Skin epidermis (tissue), 12 donors: Measurements from ENCODE around the gene DMRT1.
"Not testable (repeated sequence)": the region's sequence is repeated elsewhere in the genome, so short reads cannot be mapped to it uniquely, and the experiment has no call there.

Experiments
- H3K27ac ChIP-seq, 21 experiments: fragments of 200-600 bp; sonication (generic) in 11 of 21; one replicate each; pipeline ENCODE4 v1.5.0; 2020; ENCODE audit warnings: mild to moderate bottlenecking in 3 of 21, inconsistent platforms in 2 of 21, moderate library complexity in 2 of 21
- H3K4me3 ChIP-seq, 7 experiments: fragments of 200-600 bp; sonication (generic) in 2 of 7; one replicate each; pipeline ENCODE4 v1.5.0; 2020; ENCODE audit warnings: inconsistent platforms in 2 of 7, mild to moderate bottlenecking in 2 of 7, moderate library complexity in 1 of 7

DMRT1 gene

DNA sequence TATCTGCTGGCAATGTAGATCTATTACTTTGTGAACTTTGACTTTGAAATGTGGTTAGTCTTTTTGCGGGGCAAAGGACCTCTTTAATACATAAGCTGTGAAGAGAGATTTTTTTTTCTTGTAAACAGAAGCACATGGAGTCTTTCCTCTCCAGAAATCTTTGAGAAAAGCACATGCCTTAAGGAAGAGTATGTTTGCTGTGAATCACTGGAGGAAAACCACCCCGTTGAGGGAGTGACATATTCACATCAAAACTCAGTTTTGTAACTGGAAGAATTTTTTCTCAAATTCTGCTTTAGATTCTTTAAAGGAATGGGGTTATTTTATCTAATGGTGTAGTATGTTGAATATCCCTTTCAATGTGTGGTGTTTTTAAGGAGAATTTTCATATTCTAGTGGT is 138.5 kb downstream of the DMRT1 start:
- Histone ChIP-seq H3K4me3 (no peak overlapping the region), H3K27ac (no peak overlapping the region)

DNA sequence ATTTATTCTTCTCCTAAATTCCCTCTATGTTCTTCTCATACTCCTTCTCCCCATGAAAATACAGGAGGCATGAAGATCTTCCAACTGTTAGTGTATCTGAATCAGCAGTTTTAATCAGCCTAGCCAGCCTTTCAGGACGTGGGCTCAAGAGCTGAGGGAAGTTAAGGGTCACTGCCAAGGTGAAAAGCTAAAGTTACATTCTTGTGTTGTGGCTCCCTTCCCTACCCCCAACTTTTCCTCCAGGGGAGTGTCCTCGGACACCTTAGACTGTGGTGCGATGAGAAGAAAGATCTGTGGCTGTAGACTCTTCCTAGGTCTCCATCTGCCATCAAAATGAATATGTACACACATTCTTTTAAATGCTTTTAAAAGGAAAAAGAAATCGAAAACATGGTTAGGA is 139.1 kb downstream of the DMRT1 start:
- Histone ChIP-seq H3K27ac (no peak overlapping the region), H3K4me3 (no peak overlapping the region)

DNA sequence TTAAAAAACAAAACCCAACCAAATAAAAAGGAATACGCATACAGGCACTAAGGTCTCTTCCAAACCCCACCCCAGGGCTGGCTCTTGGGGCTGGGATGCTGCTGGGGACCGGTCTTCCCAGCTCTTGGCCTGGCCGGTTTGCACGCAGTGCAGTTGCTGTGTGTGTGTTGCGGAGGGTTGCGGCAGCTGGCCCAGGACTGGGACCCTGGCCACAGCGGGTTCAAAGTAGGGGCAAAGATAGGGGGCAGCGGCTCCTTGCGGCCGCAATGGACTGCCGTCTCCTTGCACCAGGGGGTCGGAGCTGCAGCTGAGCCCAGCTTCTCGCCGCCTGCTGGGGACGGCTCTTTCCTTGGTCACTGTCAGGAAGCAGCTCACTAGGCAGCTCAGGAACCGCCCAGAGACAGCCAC is 140.0 kb downstream of the DMRT1 start:
- no peak overlapping the region for H3K4me3 ChIP-seq
- H3K27ac ChIP-seq: no peak overlapping the region

DNA sequence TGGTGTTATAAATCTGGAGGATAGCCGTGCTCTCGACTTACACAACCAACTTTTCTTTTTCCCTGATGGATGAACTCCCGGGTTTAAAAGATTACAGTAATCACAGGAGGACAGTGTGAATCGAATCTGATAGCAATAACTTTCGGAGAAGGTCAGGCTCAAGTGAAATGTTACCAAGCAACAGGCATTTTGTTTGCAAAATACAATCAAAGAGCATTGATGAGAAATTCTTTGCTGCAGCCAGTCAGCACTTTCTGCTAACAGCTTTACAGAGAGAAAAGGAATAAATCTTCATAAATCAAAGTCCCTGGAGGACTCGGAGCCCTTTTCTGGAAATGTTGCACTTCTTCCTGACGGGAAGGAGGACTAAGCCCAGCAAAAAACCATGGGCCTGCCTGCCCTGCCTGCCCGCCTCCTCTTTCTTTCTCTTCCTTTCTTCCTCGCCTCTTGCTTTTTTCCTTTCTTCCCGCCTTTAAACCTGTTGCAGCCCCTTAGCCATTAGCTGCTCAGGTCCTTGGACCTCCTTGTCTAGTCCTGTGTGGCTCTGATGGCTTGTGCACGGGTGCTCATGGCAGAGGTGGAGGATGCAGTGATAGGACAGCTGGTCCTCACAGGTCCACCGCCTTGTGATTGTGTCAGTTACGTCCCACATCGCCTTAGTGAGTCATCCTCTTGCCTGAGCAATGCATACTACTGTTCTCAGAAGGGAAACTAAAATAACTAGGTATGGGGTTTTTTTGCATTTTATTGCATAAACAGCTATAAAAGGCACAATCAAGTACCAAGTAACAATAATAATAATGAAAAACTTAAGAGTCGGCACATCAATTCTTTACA is 141.1 kb downstream of the DMRT1 start:
- Histone ChIP-seq H3K27ac (no peak overlapping the region), H3K4me3 (no peak overlapping the region)

DNA sequence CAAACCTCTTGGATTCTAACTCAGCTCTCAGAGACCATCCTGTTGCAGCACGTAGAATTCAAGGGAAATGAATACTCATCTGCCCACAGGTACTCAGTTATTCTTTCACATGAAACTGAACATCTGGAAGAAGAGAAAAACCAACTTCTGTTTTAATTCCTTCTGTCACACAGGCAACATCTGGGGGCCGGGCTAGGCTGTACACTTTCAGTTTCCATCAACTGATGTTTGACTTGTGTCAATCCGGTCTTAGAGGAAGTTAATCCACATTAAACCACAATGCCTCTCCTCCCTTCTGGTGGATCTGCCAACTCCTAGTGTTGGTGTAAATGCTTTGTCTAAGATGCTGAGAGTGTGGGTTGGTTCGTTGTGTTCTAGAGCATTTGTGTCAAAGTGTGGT is 152.5 kb downstream of the DMRT1 start:
- Histone ChIP-seq H3K4me3 (no peak overlapping the region), H3K27ac (no peak overlapping the region)

DNA sequence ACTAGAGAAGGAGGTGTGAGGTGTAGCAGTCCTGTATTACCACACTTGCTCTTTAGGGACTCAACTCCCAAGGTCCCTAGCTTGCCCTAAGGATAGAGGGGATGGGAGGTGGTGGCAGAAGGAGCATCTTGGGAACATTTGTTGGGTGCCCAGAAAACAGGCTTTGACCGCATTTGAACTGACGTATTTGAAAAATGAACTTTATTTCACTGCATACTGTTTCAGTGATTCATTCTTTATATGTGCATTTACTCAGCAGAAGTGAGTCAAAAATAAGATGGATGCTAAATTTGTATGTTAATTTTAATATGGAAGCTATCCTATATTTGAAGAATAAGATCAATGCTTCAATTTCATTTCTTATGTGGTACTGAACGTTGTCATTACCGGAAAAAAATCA is 153.7 kb downstream of the DMRT1 start:
- H3K4me3 ChIP-seq: no peak overlapping the region
- H3K27ac ChIP-seq: no peak overlapping the region

DNA sequence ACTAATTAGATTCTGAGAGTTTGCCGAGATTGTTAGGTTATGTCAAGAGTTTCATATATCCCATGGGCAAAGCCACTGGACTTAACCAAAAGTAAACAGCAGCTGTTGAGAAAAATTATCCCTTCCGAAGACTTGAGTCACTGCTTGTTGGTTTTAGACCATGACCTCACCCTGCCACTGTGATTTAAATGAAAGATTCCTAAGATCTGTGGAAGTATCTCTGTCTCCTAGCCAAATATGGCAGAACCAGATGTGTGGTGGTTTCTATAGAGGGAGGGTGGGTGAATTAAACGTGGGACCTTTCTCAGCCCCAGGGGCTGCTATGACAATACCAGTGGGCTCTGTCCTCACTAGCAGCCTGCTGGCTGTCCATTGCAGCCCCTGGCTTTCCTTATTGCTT is 154.3 kb downstream of the DMRT1 start:
- Histone ChIP-seq H3K4me3 (no peak overlapping the region), H3K27ac (no peak overlapping the region)

DNA sequence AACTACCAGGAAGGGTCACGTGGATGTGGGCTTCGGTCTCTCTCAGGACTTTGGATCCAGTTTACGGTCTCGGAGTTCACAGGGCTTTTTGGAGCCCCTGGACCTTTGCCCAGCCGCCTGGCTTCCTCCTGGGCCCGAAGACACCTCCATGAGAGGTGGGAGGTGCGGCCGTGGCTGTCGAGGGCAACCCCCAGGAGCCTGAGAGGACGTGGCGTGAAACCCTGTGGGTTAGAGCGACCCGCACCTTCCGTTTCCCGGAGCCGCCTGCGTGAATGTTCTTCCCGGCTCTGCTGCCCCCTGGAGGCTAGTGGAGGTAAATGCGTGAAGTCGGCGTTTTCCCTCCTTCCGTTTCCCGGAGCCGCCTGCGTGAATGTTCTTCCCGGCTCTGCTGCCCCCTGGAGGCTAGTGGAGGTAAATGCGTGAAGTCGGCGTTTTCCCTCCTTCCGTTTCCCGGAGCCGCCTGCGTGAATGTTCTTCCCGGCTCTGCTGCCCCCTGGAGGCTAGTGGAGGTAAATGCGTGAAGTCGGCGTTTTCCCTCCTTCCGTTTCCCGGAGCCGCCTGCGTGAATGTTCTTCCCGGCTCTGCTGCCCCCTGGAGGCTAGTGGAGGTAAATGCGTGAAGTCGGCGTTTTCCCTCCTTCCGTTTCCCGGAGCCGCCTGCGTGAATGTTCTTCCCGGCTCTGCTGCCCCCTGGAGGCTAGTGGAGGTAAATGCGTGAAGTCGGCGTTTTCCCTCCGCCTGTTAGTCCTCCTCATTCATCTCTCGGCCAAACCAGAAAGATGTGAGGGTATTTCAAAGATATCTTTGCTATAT is 157.0 kb downstream of the DMRT1 start:
- not testable (repeated sequence) for H3K4me3 ChIP-seq, H3K27ac ChIP-seq

DNA sequence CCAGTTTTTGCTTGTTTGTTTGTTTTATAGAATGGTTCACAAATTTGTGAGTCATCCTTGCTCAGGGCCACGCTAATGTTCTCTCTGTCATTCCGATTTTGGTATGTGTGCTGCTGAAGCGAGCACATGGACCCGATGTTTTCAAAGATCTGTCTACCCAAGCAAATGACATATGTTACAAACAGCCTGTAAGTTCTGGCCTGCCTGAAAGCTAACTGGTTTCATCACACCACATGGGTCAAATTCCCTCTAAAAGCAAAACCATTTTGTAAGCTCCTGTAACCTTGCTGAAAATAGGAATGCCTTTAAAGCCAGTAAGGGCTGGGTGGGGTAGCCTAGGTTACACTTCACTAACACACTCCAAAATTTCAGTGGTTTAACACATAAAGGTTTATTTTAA is 160.3 kb downstream of the DMRT1 start:
- no peak overlapping the region for H3K4me3 ChIP-seq

DNA sequence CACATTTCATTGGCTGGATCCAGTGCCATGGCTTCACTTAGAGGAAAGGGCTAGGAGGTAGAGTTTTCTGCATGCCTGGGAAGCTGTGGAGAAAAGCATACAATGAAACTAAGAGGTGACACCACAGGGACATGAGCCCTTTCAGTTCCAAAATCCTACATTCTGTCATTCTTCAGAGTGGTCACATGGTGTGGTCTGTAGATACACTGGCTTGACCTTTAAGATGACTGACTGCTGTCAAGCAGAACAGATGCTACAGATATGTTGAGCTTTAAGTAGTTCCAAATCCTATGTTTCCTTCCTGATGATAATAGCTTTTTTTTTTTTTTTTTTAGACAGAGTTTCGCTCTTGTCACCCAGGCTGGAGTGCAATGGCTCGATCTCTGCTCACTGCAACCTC is 161.2 kb downstream of the DMRT1 start:
- H3K27ac ChIP-seq: no peak overlapping the region
- H3K4me3 ChIP-seq: no peak overlapping the region

More for the DNA sequence above, 160.3 kb downstream of the DMRT1 start:
- H3K27ac ChIP-seq: no peak overlapping the region

DNA sequence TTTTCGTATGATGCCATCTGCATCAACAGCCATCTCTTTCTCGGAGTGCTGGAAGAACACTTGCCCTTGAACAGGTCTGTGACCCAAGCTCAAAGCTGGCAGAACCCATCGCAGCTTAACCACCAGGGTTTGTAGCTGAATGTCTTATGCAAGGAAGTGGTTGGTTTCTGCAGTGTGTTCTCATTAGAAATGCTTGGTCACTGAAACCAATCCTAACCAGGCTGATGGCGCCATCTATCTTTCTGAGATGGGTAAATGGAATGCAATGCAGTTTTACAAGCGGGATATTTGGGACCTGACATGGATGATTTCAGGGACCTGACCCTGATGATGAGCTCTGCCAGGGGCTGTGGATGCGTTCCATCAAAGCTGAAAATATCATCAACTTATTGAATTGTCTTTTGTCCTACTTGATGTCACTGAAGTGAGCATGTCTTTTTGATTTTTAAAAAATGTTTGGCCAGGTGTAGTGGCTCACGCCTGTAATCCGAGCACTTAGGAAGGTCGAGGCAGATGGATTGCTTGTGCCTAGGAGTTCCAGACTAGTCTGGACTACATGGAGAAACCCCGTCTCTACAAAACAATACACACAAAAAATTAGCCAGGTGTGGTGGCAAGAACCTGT is 163.7 kb downstream of the DMRT1 start:
- H3K27ac ChIP-seq: no peak overlapping the region
- no peak overlapping the region for H3K4me3 ChIP-seq

DNA sequence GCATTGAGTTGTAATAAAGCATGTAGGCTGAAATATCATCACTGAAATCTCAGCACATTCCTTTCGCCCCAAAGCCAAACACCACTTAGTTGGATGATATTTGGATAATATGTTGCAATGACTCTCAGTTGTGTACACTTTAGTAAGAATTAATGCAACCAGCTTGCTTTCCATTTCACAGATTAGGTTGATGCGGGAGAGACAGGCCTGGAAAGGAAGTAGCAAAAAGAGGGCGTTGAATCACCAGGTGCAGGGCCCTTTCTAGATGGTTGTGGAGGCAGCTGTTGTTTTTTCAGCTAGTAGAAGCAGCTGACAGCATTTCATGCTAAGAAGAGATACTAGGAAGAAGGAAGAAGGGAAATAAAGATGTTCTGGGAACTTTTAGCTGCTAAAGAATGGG is 165.8 kb downstream of the DMRT1 start:
- H3K4me3 ChIP-seq: no peak overlapping the region
- H3K27ac ChIP-seq: no peak overlapping the region

DNA sequence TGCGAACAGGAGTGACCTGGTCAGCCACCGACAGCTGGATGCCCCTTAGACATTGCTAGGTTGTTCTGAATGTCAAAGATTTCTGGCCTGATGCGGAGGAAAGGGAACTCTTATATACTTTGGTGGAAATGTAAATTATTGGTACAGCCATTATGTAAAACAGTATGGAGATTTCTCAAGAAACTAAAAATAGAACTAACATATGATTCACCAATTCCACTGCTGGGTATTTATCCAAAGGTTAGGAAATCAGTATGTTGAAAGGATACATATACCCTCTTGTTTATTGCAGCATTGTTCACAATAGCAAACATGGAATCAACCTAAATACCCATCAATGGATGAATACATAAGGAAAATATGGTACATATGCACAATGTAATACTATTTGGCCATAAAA is 166.7 kb downstream of the DMRT1 start:
- Histone ChIP-seq H3K4me3 (no peak overlapping the region), H3K27ac (no peak overlapping the region)

DNA sequence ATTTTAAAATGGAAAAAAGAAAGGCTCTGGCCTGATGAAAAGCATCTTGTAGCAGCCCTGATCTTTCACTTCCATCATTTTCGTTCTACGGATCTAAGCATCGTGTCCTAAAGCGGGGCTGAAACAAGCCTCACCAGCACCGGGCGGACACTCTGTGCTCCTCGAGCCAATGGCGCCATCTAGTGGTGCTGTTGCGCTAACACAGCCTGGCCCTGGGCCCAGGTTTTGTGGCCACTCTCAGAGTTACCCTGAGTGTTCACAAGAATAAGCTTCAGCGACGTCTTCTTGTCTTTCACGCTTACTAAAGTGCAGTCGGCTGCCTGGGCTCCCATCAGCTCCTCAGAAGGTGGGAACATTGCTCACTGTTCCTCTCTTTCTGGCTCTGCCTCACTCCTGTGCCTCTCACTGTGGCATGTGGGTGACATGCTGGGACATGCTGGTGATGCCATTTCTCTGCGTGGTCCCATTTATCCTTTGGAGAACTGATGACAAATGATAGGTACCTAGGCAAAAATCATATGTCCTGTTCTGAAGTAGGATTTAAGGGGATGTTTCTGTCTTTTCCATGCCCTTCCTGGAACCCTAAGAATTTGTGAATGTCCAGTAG is 167.7 kb downstream of the DMRT1 start:
- Histone ChIP-seq H3K4me3 (no peak overlapping the region), H3K27ac (no peak overlapping the region)

DNA sequence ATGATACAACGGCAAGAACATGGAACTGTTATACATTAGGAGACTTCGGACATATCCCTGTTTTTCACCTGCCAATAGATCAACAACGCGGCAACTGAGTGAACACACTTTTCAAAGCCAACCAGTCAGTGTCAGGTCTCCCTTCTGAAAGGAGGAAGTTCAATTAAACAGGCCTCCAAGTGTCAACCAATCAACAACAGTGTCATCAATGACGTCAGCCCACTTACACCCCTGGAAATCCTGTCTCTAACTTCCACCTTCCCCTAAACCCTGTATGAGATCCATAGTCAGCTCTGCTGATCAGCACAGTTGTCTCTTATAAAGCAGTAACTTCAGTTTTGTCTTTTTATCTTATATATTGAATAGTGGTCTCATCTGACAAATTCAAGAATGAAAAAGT is 171.5 kb downstream of the DMRT1 start:
- H3K4me3 ChIP-seq: no peak overlapping the region
- no peak overlapping the region for H3K27ac ChIP-seq

DNA sequence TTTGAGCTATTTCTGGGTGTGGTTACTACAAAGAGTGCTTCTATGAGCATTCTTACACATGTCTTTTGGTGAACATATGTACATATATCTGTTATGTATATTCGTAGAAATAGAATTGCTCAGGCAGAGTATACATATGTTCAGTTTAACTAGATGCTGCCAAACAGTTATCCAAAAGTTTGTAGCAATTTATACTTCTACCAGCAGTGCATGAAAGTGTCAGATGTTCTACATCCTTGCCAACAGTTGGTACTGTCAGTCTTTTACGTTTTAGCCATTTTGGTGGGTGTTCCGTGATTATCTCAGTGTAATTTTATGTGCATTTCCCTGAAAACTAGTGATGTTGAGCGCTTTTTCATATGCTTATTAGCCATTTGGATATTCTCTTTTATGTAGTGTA is 172.7 kb downstream of the DMRT1 start:
- Histone ChIP-seq H3K4me3 (no peak overlapping the region), H3K27ac (no peak overlapping the region)

DNA sequence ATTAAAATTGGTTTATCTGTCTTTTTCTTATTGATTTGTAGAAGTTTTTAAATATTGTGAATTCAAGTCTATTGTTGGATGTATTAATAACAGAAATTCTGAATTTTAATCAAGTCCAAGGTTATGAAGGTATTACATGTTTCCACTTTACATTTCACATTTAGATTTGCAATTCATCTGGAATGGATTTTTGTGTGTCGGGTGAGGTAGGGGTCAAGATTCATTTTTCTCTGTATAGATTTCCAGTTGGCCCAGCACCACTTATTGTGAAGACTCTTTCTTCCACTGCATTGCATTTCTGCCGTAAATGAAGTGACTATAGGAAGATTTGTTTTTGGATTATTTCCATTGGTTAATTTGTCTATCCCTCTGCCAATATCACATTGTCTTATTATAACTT is 173.1 kb downstream of the DMRT1 start:
- no peak overlapping the region for H3K4me3 ChIP-seq
- H3K27ac ChIP-seq: no peak overlapping the region

DNA sequence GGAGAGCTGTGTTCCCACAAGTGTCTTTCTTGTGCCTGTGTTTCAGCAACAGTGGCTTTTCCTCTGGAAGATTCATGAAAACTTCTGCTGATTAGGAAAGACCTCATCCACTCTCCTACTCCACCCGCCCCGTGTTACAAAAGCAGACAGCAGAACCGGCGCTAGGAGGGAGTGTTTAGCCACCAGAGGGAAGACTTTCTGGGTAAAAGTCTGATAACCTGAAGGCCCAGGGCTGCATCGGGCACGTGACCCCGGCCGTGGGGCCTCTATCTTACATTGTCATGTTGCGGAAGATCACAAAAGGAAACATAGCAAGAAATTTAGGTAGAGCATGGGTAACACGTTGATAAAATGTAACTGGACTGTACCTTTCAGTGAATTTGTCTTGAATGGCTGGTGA is 176.6 kb downstream of the DMRT1 start:
- Histone ChIP-seq H3K27ac (no peak overlapping the region), H3K4me3 (no peak overlapping the region)
